ENCODE measurements around the gene IER3IP1.

The IER3IP1 gene

DNA sequence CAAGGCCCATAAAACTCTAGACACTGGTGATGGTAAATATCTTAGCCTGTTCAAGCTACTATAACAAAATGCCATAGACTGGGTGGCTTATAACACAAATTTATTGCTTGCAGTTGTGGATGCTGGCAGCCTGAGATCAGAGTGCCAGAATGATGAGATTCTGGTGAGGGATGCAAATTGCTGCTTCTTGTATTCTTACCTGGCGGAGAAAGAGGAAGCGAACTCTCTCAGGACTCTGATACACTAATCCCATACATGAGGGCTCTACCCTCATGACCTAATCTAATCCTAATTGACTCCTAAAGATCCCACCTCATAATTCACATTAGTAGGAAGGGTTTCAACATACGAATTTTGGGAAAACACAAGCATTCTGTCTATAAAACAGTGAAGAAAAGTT is 4.6 kb upstream of the IER3IP1 start:
- Histone ChIP-seq H3K4me3 (ENCODE audit: low read length) (no peak overlapping the region), H3K36me3 (ENCODE audit: control insufficient read depth, low read length) (peaks cover 4% of the 10 kb centered on the region), H3K27ac (ENCODE audit: low read depth, low read length) (no peak overlapping the region), H3K79me2 (ENCODE audit: control insufficient read depth, low read length) (peaks cover 4% of the 10 kb centered on the region), H3K4me2 (ENCODE audit: low read length) (peak overlapping the region; percentile 47; the same call in 1 of the 2 replicates), H3F3A (ENCODE audit: control insufficient read depth, insufficient read depth) (no peaks in the 10 kb centered on the region), H4K20me1 (ENCODE audit: control insufficient read depth, insufficient read depth, low read depth, low read length) (no peaks in the 10 kb centered on the region), H3K27me3 (ENCODE audit: control insufficient read depth, low read length) (no peaks in the 10 kb centered on the region), H3K4me1 (ENCODE audit: control insufficient read depth, low read length) (peaks cover 18% of the 10 kb centered on the region), H3K9me2 (replicated peaks; ENCODE audit: control insufficient read depth, low read length) (no peaks in the 10 kb centered on the region), H3K9me3 (ENCODE audit: control insufficient read depth, insufficient read depth, low read length) (peaks cover 21% of the 10 kb centered on the region)
- no peak for TF ChIP-seq EZH2phosphoT487 (IDR thresholded peaks at IDR 0.05; ENCODE audit: borderline replicate concordance, low read length)
- TF ChIP-seq, protein P1, sequence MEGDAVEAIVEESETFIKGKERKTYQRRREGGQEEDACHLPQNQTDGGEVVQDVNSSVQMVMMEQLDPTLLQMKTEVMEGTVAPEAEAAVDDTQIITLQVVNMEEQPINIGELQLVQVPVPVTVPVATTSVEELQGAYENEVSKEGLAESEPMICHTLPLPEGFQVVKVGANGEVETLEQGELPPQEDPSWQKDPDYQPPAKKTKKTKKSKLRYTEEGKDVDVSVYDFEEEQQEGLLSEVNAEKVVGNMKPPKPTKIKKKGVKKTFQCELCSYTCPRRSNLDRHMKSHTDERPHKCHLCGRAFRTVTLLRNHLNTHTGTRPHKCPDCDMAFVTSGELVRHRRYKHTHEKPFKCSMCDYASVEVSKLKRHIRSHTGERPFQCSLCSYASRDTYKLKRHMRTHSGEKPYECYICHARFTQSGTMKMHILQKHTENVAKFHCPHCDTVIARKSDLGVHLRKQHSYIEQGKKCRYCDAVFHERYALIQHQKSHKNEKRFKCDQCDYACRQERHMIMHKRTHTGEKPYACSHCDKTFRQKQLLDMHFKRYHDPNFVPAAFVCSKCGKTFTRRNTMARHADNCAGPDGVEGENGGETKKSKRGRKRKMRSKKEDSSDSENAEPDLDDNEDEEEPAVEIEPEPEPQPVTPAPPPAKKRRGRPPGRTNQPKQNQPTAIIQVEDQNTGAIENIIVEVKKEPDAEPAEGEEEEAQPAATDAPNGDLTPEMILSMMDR (IDR thresholded peaks at IDR 0.05; ENCODE audit: low read depth, low read length, poor library complexity, severe bottlenecking) = no peak

DNA sequence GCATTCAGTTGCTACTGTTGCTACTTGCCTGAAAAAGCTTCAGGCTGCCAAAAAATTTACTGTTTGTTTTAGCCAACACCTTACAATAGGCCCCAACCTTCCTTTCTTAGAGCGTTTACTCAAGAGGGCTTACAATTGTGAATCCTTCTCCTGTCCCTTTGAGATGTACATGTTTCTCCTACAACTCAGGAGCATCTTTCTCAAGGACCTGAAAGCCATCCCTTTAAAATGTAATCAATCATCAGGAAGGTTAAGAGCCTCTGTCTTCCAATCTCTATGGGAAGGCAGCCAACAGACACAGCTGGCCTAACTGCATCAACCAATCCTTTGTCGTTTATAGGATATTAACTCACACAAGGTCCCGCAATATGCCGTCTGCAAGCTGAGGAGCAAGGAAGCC is 3.4 kb upstream of the IER3IP1 start:
- H3K4me1 ChIP-seq (ENCODE audit: control insufficient read depth, low read length) = peaks cover 25% of the 10 kb centered on the region
- H3K27ac ChIP-seq (ENCODE audit: low read depth, low read length) = no peak overlapping the region
- H3K9me3 ChIP-seq (ENCODE audit: control insufficient read depth, insufficient read depth, low read length) = peaks cover 10% of the 10 kb centered on the region
- H3K4me3 ChIP-seq (ENCODE audit: low read length) = no peak overlapping the region
- no peak for TF ChIP-seq EZH2phosphoT487 (IDR thresholded peaks at IDR 0.05; ENCODE audit: borderline replicate concordance, low read length)
- TF ChIP-seq, protein P1 (IDR thresholded peaks at IDR 0.05; ENCODE audit: low read depth, low read length, poor library complexity, severe bottlenecking) = no peak
- no peaks in the 10 kb centered on the region for H3F3A ChIP-seq (ENCODE audit: control insufficient read depth, insufficient read depth)
- peaks cover 4% of the 10 kb centered on the region for H3K36me3 ChIP-seq (ENCODE audit: control insufficient read depth, low read length)
- H4K20me1 ChIP-seq (ENCODE audit: control insufficient read depth, insufficient read depth, low read depth, low read length) = no peaks in the 10 kb centered on the region
- no peak overlapping the region; the same call in 1 of the 2 replicates for H3K4me2 ChIP-seq (ENCODE audit: low read length)
- no peaks in the 10 kb centered on the region for H3K9me2 ChIP-seq (replicated peaks; ENCODE audit: control insufficient read depth, low read length)
- H3K79me2 ChIP-seq (ENCODE audit: control insufficient read depth, low read length) = peaks cover 17% of the 10 kb centered on the region
- no peaks in the 10 kb centered on the region for H3K27me3 ChIP-seq (ENCODE audit: control insufficient read depth, low read length)

DNA sequence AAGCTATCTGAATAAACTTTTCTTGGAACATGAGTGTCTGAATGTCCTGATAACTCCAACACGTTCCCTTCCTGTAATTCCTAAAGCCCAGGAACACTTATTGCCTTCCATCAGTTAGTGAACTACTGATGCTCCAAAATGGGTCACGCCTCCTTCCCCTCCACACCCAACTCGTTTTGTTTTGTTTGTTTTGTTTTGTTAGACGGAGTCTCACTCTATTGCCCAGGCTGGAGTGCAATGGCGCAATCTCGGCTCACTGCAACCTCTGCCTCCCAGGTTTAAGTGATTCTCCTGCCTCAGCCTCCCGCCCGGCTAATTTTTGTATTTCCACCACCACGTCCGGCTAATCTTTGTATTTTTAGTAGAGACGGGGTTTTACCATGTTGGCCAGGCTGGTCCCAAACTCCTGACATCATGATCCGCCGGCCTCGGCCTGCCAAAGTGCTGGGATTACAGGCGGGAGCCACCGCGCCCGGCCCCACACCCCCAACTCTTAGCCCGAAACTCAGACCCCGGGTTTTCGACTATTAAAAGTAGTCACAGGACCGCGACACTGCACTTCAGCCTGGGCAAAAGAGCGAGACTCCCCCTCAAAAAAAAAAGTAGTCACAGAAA is 774 bp downstream of the IER3IP1 start:
- Histone ChIP-seq H3K79me2 (ENCODE audit: control insufficient read depth, low read length) (peaks cover 57% of the 10 kb centered on the region), H3F3A (ENCODE audit: control insufficient read depth, insufficient read depth) (no peaks in the 10 kb centered on the region), H3K36me3 (ENCODE audit: control insufficient read depth, low read length) (peaks cover 36% of the 10 kb centered on the region), H3K27me3 (ENCODE audit: control insufficient read depth, low read length) (no peaks in the 10 kb centered on the region), H3K4me2 (ENCODE audit: low read length) (peak overlapping the region; percentile 56), H3K4me1 (ENCODE audit: control insufficient read depth, low read length) (peaks cover 41% of the 10 kb centered on the region), H4K20me1 (ENCODE audit: control insufficient read depth, insufficient read depth, low read depth, low read length) (peaks cover 11% of the 10 kb centered on the region), H3K9me3 (ENCODE audit: control insufficient read depth, insufficient read depth, low read length) (no peaks in the 10 kb centered on the region), H3K27ac (ENCODE audit: low read depth, low read length) (peak overlapping the region; percentile 45), H3K9me2 (replicated peaks; ENCODE audit: control insufficient read depth, low read length) (no peaks in the 10 kb centered on the region), H3K4me3 (ENCODE audit: low read length) (peak overlapping the region; percentile 94)
- no peak for TF ChIP-seq EZH2phosphoT487 (IDR thresholded peaks at IDR 0.05; ENCODE audit: borderline replicate concordance, low read length)
- TF ChIP-seq, protein P1 (IDR thresholded peaks at IDR 0.05; ENCODE audit: low read depth, low read length, poor library complexity, severe bottlenecking) = no peak
